Peyer's patch (tissue), 4 donors: ENCODE measurements around the gene CGNL1. TPM values are rescaled to one million over a fixed set of nuclear protein-coding genes. Genes with fewer than 3 reads are reported as not detected.

Experiments
- DNase-seq, 3 donors: peaks; one replicate each; pipeline ENCODE4 v3.0.0-alpha.2; 2017 to 2019
- H3K27ac ChIP-seq, 4 donors: fragments of 200-600 bp; sonication (generic); one replicate each; pipeline ENCODE4 v1.5.1; 2016 to 2019
- H3K27me3 ChIP-seq, 2 donors: fragments of 200-600 bp; sonication (generic); one replicate each; pipeline ENCODE4 v1.5.1; 2019
- H3K36me3 ChIP-seq, 3 donors: fragments of 200-600 bp; sonication (generic); one replicate each; pipeline ENCODE4 v1.5.1; 2016 to 2019
- H3K4me1 ChIP-seq, 4 donors: fragments of 200-600 bp; sonication (generic); one replicate each; pipeline ENCODE4 v1.5.1; 2016 to 2019
- H3K4me3 ChIP-seq, 4 donors: fragments of 200-600 bp; sonication (generic); 1 replicate in 3 of 4; 2 replicates in 1 of 4; pipeline ENCODE4 v1.5.1; 2016 to 2019; ENCODE audit warnings: mild to moderate bottlenecking in 1 of 4
- H3K9me3 ChIP-seq, 4 donors: fragments of 200-600 bp; sonication (generic); one replicate each; pipeline ENCODE4 v1.5.1; 2016 to 2019; ENCODE audit warnings: mild to moderate bottlenecking in 1 of 4
- CTCF ChIP-seq, 6 experiments: fragments of 450-650 bp in 4 of 6; fragments of 200-600 bp in 2 of 6; sonication (generic) in 1 of 6; IDR thresholded peaks; one replicate each; pipeline ENCODE4 v1.5.1; 2017 to 2019; ENCODE audit warnings: antibody characterized with exemption in 6 of 6, mild to moderate bottlenecking in 3 of 6, moderate library complexity in 1 of 6
- POLR2A ChIP-seq, 2 donors: fragments of 450-650 bp; IDR thresholded peaks; one replicate each; pipeline ENCODE4 v1.5.1; 2017; ENCODE audit warnings: antibody characterized with exemption in 2 of 2, mild to moderate bottlenecking in 2 of 2, moderate library complexity in 2 of 2
- total RNA-seq, 4 donors: library from RNA; depleted of rRNA; stranded (reverse); fragments of >200 nt; gene quantifications; one replicate each; pipeline ENCODE4 v1.1.0, GENCODE V29; 2016

The CGNL1 gene
- total RNA-seq, 4 donors from 2014 or later: 1.2 to 9.9 (median 2.1) TPM

GRCh38 chr15:57444877-57445513 is 68.7 kb downstream of the CGNL1 start:
- DNase-seq: no peak
- no peaks in the 10 kb centered on the region for H3K9me3 ChIP-seq
- TF ChIP-seq POLR2A (IDR thresholded peaks at IDR 0.05) (no peak), CTCF (IDR thresholded peaks at IDR 0.05) (no peak)
- no peaks in the 10 kb centered on the region for H3K36me3 ChIP-seq
- H3K27me3 ChIP-seq: no peaks in the 10 kb centered on the region
- H3K4me1 ChIP-seq: no peaks in the 10 kb centered on the region
- H3K27ac ChIP-seq: no peak overlapping the region
- no peak overlapping the region for H3K4me3 ChIP-seq

- H3K36me3 ChIP-seq: no peaks in the 10 kb centered on the region
- TF ChIP-seq CTCF (IDR thresholded peaks at IDR 0.05) (no peak), POLR2A (IDR thresholded peaks at IDR 0.05) (no peak)
- H3K27me3 ChIP-seq: no peaks in the 10 kb centered on the region
- no peak overlapping the region for H3K4me3 ChIP-seq
- H3K27ac ChIP-seq: no peak overlapping the region
- DNase-seq: no peak
- H3K4me1 ChIP-seq: no peaks in the 10 kb centered on the region
- no peaks in the 10 kb centered on the region for H3K9me3 ChIP-seq
Observed at GRCh38 chr15:57445872-57446271, 69.6 kb downstream of the CGNL1 start.

- Histone ChIP-seq H3K27ac (no peak overlapping the region), H3K36me3 (no peaks in the 10 kb centered on the region), H3K27me3 (no peaks in the 10 kb centered on the region), H3K4me3 (no peak overlapping the region), H3K9me3 (no peaks in the 10 kb centered on the region), H3K4me1 (no peaks in the 10 kb centered on the region)
- no peak for DNase-seq
- TF ChIP-seq CTCF (IDR thresholded peaks at IDR 0.05) (no peak), POLR2A (IDR thresholded peaks at IDR 0.05) (no peak)
Observed at GRCh38 chr15:57446393-57446792, 70.1 kb downstream of the CGNL1 start.

GRCh38 chr15:57451555-57451954 is 75.2 kb downstream of the CGNL1 start:
- Histone ChIP-seq H3K27ac (no peak overlapping the region), H3K4me3 (no peak overlapping the region), H3K4me1 (no peaks in the 10 kb centered on the region), H3K27me3 (no peaks in the 10 kb centered on the region), H3K36me3 (no peaks in the 10 kb centered on the region), H3K9me3 (no peaks in the 10 kb centered on the region)
- DNase-seq: no peak
- TF ChIP-seq CTCF (IDR thresholded peaks at IDR 0.05) (no peak), POLR2A (IDR thresholded peaks at IDR 0.05) (no peak)

GRCh38 chr15:57452090-57452754 is 75.9 kb downstream of the CGNL1 start:
- H3K36me3 ChIP-seq: no peaks in the 10 kb centered on the region
- no peak overlapping the region for H3K27ac ChIP-seq

More at GRCh38 chr15:57452090-57452754, 75.9 kb downstream of the CGNL1 start:
- no peaks in the 10 kb centered on the region for H3K4me1 ChIP-seq
- DNase-seq: no peak
- no peaks in the 10 kb centered on the region for H3K27me3 ChIP-seq
- TF ChIP-seq POLR2A (IDR thresholded peaks at IDR 0.05) (no peak), CTCF (IDR thresholded peaks at IDR 0.05) (no peak)
- H3K9me3 ChIP-seq: no peaks in the 10 kb centered on the region
- H3K4me3 ChIP-seq: no peak overlapping the region
